Smooth muscle cell of the brain vasculature (primary cell): ENCODE data around the gene KCTD2.
A peak's percentile ranks its signal among the peaks of the same experiment; 100 is the strongest.
"Not testable (repeated sequence)": the region's sequence is repeated elsewhere in the genome, so short reads cannot be mapped to it uniquely, and the experiment has no call there.

Experiments used
- DNase-seq: peaks from one replicate; pipeline ENCODE4 v3.0.0-alpha.2; 2012; ENCODE audit warnings: low read depth, low spot score

The KCTD2 gene, protein sequence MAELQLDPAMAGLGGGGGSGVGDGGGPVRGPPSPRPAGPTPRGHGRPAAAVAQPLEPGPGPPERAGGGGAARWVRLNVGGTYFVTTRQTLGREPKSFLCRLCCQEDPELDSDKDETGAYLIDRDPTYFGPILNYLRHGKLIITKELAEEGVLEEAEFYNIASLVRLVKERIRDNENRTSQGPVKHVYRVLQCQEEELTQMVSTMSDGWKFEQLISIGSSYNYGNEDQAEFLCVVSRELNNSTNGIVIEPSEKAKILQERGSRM

DNA sequence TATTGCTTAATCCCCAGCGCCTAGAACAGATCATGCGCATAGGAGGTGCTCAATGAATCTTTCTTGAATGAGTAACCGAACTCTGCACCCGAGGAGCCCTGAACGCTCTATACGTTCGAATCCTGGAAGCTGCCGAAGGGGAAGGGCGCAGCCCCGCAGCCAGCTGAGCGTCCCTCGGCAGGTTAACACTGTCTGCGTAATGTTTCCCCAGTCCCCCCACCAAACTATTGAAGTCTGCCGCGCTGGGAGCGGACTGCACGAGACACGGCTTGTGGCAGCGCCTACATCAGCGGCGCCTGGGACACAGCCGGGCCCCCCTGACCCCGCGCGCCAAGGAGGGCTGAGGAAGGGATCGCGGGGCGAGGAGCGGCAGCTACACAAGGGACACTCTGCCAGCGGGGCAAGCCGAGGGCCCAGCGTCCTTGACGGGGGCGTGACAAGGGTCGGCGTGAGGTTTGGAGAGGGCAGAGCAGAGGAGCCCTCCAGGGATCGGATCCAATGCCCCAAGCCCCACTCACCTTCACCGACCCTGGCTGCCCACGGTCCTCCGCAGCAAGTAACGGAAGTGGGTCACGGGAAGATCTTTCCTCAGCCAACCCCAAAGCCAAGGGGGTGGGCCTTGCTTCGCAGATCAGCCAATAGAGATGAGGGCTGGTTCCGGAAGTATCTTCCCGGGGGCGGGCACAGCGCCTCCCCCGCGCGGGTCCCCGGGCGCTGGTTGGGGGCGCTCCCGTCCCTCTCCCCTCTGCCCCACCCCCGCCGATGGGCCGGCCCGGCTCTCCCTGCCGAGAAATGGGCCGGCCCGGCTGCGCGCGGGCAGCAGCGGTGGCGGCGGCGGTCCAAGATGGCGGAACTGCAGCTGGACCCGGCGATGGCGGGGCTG, at the start of gene KCTD2, which contains the start of gene ATP5PD:
TSS of gene KCTD2 (plus strand) at position 819 of the 883 bp plus-strand sequence. CDS start at position 845, 26 bp downstream.
TSS of gene ATP5PD (minus strand) at position 563 of the 883 bp plus-strand sequence. CDS start 4,319 bp downstream, outside the sequence.
- DNase-seq = peak; percentile 92

- DNase-seq = no peak
These were observed 48.2 kb upstream of the KCTD2 start for GRCh38 chr17:74998783-74999182.

DNA sequence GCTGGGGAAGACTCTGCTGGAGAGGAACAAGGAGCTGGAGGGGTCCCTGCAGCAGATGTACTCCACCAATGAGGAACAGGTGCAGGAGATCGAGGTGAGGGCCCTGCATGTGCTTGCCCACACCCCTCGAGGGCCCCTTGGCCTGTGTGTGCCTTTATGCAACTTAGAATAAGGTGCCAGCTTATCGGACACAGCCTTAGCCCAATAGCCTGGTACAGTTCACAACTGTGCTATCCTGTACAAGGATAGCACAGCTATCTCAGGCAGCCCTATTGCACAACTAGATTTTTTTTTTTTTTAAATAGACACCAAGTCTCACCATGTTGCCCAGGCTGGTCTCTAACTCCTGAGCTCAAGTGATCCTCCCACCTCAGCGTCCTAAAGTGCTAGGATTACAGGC, 47.5 kb upstream of the KCTD2 start:
- no peak for DNase-seq

DNA sequence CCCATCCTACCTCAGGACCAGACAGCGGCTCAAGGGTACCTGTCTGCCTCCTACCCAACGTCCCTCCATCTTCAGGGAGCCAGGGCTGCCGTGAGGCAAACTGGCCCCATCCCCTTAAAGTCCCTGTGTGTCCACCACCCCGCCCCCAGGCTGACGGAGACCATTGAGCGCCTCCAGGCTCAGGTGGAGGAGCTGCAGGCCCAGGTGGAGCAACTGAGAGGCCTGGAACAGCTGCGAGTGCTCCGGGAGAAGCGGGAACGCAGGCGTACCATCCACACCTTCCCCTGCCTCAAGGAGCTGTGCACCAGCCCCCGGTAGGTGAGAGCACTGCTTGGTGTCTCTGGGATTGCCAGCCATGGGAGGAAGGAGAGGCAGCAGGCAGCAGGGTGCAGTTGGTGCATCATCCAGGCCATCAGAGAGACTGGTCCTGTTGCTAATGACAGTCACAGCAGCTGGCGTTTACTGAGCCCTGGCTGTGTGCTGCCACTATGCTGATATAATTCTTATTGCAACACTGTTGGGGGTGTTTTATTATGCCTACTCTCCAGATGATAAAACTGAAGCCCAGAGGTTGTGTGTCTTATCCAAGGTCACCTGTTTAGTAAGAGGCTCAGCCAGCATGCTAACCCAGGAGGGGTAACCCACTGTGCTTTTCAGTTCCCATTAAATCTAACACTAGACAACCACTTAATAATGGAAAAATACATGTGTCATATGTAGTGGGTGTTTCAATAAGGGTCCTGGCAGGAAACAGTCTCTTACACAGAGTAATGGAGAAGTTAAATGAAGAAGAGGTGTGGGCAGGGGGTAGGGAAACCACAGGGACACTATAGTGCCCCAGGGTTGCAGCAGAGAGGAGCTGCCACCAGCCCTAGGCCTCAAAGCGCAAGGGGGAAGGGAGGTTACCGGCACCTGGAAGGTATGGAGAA, 44.8 kb upstream of the KCTD2 start:
- DNase-seq = no peak

DNA sequence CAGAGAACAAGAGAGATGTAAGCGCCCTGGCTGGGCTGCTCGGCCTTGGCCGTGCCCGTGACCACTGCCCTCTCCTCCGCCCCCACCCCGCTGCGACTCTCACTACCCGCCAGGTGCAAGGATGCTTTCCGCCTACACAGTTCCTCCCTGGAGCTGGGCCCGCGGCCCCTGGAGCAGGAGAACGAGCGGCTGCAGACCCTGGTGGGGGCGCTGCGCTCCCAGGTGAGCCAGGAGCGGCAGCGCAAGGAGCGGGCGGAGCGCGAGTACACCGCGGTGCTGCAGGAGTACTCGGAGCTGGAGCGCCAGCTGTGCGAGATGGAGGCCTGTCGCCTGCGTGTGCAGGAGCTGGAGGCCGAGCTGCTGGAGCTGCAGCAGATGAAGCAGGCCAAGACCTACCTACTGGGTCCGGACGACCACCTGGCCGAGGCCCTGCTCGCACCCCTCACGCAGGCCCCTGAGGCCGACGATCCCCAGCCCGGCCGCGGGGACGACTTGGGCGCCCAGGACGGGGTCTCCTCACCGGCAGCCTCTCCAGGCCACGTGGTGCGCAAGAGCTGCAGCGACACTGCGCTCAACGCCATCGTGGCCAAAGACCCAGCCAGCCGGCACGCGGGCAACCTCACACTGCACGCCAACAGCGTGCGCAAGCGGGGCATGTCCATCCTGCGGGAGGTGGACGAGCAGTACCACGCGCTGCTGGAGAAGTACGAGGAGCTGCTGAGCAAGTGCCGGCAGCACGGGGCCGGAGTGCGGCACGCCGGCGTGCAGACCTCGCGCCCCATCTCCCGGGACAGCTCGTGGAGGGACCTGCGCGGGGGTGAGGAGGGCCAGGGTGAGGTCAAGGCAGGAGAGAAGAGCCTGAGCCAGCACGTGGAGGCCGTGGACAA, 43.7 kb upstream of the KCTD2 start:
- DNase-seq = no peak

DNA sequence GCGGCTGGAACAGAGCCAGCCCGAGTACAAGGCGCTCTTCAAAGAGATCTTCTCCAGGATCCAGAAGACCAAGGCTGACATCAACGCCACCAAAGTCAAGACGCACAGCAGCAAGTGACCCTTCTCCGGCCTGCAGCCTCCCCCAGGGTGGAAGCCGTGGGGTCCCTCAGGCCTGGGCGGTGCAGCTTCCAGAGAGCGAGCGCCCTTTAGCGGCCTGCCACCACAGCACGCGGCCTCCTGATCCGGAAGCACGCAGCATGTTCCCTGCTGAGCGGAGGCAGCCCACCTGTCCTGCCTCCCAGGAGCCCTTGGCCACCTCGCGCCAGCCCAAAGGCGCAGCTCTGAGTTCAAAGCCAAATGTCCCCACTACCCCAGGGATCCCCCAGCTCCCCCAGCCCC, 43.1 kb upstream of the KCTD2 start:
- no peak for DNase-seq

DNA sequence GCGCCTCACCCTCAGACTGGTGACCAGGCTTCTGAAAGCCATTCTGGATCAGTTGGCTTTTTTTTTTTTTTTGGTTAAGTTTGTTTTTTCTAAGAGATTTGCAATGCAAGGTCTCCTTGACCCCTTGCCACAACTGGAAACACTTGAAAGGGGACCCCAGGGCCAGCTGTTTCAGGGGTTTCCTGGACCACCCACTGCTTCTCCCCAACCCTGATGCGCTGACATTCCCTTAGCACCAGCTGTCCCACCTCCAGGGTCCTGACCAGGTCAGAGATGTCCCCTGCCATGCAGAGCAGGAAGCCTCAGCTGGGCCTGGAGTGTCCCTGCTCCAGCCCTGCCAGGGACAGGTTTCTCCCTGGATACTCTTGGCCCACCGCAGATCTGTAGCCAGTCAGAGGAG, 42.7 kb upstream of the KCTD2 start:
- DNase-seq = no peak

- no peak for DNase-seq
These were observed 41.7 kb upstream of the KCTD2 start for GRCh38 chr17:75005291-75005690.

- not testable (repeated sequence) for DNase-seq
These were observed 40.9 kb upstream of the KCTD2 start for GRCh38 chr17:75006084-75006483.

DNA sequence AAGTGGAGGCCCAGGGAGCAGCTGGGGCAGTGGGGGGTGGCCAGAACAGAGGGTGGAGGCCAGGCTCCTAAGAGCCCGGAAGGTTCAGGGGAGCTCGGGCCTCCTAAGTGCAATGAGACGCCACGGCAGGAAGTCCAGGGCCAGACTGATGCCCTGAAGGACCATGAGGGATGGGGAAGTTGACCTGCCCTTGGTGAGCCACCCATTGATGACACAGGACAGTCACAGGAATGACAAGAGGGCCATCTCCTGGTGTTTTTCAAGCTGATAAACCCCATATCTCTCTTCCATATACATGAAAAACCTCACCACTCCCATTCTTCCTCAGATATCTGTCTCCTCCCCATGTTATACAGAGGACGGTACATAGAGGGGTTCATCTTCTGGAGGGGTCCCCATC, 40.4 kb upstream of the KCTD2 start:
- no peak for DNase-seq

DNA sequence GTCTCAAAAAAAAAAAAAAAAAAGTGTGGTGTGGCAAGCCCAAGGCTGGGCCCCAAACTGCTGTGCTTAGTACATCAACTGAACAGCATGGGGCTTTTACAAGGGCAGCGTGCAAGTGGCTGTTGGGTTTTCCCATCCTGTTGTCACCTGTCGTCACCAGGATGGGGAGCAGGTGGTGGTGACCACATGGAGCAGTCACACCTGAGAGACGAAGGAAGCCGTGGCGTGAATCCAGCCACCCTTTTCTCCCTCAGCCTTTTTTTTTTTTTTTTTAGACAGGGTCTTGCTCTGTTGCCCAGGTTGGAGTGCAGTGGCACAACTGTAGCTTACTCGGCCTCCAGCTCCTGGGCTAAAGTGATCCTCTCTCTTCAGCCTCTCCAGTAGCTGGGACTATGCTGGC, 38.7 kb upstream of the KCTD2 start:
- DNase-seq = no peak

GRCh38 chr17:75009139-75009724, 37.8 kb upstream of the KCTD2 start:
- no peak for DNase-seq

DNA sequence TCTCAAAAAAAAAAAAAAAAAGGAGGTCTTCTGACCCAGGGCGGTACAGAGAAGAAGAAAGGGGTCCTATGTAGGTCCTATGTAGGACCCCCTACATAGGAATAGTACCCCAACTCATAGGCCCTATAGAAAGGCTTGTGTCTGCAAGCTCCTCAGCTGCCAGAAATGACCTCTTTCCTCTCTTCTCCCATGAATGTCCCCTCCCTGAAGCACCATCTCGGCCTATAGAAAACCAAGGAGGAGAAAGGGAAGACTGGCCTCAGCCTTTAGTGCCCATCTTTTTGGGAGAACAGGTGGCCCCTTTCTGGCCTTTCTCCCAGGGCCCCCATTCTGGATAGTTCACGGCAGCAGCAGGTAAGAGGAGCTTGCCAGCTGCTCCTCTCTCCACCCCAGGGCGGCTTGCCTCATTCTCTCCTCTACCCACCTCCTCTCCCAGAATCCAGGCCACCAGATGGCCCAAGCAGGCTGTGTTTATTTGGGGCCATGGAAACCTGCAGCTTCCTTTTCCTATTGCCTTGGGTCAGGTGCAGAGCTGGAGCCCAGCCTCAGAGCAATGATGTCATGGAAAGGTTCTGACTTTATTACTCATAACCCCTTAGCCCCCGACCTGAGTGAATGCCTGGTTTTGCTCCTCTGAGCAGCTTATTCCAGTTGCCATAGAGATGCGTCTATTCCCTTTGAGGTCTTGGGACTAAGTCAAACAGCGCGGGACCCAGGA, 36.2 kb upstream of the KCTD2 start:
- DNase-seq = no peak

DNA sequence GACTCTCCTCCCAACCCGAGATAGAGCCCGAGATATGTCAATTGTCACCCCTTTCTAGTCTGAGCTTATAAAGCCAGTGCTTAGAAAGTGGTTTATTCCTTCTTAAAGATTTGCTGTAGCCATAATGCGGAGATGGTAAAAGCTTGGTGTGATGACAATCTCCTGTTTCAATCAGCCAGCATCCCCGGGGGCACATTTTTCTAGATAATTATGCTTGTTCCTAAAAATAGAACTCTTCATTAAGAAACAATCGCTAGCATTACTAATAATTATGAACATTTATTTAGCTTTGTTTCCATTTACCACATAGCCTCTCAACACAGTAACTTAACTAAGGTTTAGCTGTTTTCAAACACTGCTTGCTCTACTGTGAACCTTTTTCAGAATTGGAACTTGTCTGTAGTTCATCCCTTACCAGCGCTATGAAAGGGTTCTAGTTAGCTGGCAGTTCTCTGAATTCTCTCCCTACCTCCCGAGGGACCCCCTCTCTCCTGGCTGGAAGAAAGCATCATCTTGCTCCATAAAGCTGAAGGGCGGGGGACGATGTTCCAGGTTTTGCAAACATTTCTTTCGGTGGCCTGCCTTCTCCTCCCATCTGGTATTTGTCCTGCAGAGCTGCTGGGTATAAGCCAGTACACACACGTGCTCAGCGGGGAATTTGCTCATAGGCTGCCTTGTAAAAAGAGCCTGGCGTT, 35.5 kb upstream of the KCTD2 start:
- DNase-seq = no peak

- no peak for DNase-seq
These were observed 35.0 kb upstream of the KCTD2 start for GRCh38 chr17:75012096-75012345.

DNA sequence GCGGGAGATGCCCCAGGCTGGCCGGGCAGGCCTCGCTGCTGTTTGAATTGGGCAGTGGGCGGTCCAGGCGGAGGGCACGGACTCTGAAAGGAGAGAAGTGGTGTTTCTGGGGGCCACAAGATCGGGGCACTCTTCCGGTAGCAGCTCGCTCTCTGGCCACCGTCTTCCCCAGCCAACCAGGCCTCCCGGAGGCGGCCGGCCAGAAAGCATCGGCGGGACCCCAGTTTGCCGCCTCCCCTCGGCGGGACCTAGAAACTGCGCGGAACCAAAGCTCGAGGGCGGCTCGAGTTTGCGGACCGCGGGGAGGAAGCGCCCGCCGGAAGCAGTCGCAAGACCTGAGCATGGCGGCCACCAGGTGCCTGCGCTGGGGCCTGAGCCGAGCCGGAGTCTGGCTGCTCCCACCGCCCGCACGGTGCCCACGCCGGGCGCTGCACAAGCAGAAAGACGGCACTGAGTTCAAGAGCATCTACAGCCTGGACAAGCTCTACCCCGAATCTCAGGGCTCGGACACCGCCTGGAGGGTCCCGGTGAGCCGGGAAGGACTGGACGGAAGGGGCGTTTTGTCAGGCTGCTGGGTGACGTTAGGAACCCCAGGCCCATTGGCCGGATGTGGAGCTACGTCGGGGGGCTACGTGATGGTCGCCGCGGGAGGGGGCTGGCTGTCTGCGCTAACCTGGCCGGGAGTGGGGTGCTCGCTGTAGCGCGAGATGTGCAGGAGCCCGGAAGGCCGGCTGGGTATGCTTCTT, 34.5 kb upstream of the KCTD2 start, which contains the start of gene MRPL58:
TSS of gene MRPL58 (plus strand) at position 325 of the 746 bp plus-strand sequence. CDS start at position 342, 17 bp downstream.
- peak; percentile 58 for DNase-seq

DNA sequence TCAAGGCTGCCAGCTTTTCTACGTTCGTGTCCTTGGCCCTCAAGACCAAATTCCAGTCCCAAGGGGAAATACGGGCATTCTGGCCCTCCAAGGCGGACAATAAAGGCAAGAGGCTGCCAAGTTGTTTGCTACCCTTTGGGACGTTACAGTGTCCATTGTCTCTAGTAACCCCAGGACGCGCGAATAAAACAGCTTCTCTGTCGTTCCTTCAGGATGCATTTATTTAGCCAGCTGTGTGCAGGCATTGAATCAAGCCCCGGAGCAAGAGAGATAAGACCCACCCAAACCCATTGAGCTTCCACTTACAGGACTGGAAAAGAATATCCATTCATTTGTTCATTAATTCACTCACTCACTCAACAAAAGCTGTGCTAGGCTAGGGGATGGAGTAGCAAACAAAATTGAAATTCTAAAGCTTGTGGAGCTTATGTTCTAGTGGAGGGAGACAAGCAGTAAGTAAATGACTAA, 33.9 kb upstream of the KCTD2 start:
- no peak for DNase-seq

DNA sequence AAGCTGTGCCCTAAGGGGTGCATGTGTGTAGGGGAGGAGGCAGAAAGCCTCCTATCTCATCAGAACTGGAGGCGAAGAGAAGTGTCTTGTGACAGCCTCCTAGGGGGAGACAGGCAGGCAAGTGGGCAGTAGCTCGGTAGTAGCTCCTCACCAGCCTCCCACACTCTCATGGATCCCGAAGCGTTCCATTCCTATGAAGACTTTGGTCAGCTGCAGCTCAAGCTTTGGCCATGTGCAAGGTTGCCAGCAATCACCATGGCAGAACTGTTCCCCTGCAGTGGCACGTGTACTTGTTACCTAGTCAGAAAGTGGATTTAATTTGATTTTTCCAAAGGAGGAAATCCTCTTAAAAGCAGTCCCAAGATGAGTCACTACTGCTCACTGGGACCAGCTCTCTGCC, 27.9 kb upstream of the KCTD2 start:
- DNase-seq = no peak
